GM21390 (cell line): Measurements from ENCODE around the gene C6orf163.

Experiments
- ATAC-seq: cut with Tn5 transposase; IDR thresholded peaks from one replicate; pipeline ENCODE4 v1.9.1; 2021; ENCODE audit not compliant: unreplicated experiment

The C6orf163 gene

GRCh38 chr6:87356181-87356580 lies 11.6 kb downstream of the C6orf163 start:
- ATAC-seq = no peak

- ATAC-seq = no peak
Measured at GRCh38 chr6:87357479-87358196, 13.0 kb downstream of the C6orf163 start.

GRCh38 chr6:87364602-87365252 lies 20.1 kb downstream of the C6orf163 start:
- ATAC-seq = no peak

- ATAC-seq = no peak
Measured at GRCh38 chr6:87366072-87366827, 21.6 kb downstream of the C6orf163 start.

- no peak for ATAC-seq
Measured at GRCh38 chr6:87366899-87367298, 22.3 kb downstream of the C6orf163 start.

- ATAC-seq = no peak
Measured at GRCh38 chr6:87373377-87373776, 28.8 kb downstream of the C6orf163 start.

- no peak for ATAC-seq
Measured at GRCh38 chr6:87375315-87375714, 30.7 kb downstream of the C6orf163 start.

- no peak for ATAC-seq
Measured at GRCh38 chr6:87376643-87377042, 32.0 kb downstream of the C6orf163 start.

- ATAC-seq = peak; percentile 70
Measured at GRCh38 chr6:87378947-87379346, 34.3 kb downstream of the C6orf163 start.

- ATAC-seq = no peak
Measured at GRCh38 chr6:87382861-87383260, 38.2 kb downstream of the C6orf163 start.

- no peak for ATAC-seq
Measured at GRCh38 chr6:87384038-87384437, 39.4 kb downstream of the C6orf163 start.

- no peak for ATAC-seq
Measured at GRCh38 chr6:87384449-87384848, 39.8 kb downstream of the C6orf163 start.

- peak; percentile 55 for ATAC-seq
Measured at GRCh38 chr6:87391334-87391733, 46.7 kb downstream of the C6orf163 start.

- no peak for ATAC-seq
Measured at GRCh38 chr6:87393026-87393622, 48.5 kb downstream of the C6orf163 start.

- ATAC-seq = no peak
Measured at GRCh38 chr6:87395431-87395830, 50.8 kb downstream of the C6orf163 start.

GRCh38 chr6:87396595-87397392 lies 52.2 kb downstream of the C6orf163 start:
- ATAC-seq = peak; percentile 81

- ATAC-seq = no peak
Measured at GRCh38 chr6:87397656-87398055, 53.0 kb downstream of the C6orf163 start.

GRCh38 chr6:87401832-87402231 lies 57.2 kb downstream of the C6orf163 start:
- no peak for ATAC-seq

GRCh38 chr6:87407561-87407900 lies 62.9 kb downstream of the C6orf163 start:
- peak; percentile 13 for ATAC-seq

- ATAC-seq = peak; percentile 85
Measured at GRCh38 chr6:87407901-87408720, 63.5 kb downstream of the C6orf163 start, which contains the start of gene CFAP206. CFAP206 (plus strand) TSS chr6:87407972; CDS start chr6:87409840, 1,868 bp downstream.
